Keratinocyte (primary cell): ENCODE results near the gene SMCO3. TPM values are rescaled to one million over a fixed set of nuclear protein-coding genes. Genes with fewer than 3 reads are reported as not detected.

ENCODE experiments used
- DNase-seq: peaks from one replicate; pipeline ENCODE4 v3.0.0-alpha.2; 2011; ENCODE audit warnings: low read depth, missing footprints, low spot score
- FAIRE-seq: peaks from 2 replicates; lab custom pipeline; 2011; peaks lifted over from hg19 to GRCh38; lab: Jason Lieb, UNC
- H2AFZ ChIP-seq: 2 replicates; pipeline ENCODE4 v1.6.0; 2012; ENCODE audit warnings: low read length, control low read depth, inconsistent platforms; ENCODE audit not compliant: control insufficient read depth
- H3K27ac ChIP-seq: 2 replicates; pipeline ENCODE4 v1.5.1; 2011; ENCODE audit warnings: low read length; ENCODE audit not compliant: control insufficient read depth, insufficient read depth
- H3K27me3 ChIP-seq: 3 replicates; pipeline ENCODE4 v1.6.0; 2011; ENCODE audit warnings: low read length; ENCODE audit not compliant: control insufficient read depth, insufficient read depth; ENCODE audit errors: extremely low read depth
- H3K36me3 ChIP-seq, 2 experiments: 2 replicates in 1 of 2; 3 replicates in 1 of 2; pipeline ENCODE4 v1.5.1; 2011; ENCODE audit warnings: low read length in 2 of 2, mild to moderate bottlenecking in 1 of 2; ENCODE audit not compliant: control insufficient read depth in 2 of 2, insufficient read depth in 2 of 2; ENCODE audit errors: extremely low read depth in 1 of 2
- H3K4me1 ChIP-seq: 3 replicates; pipeline ENCODE4 v1.5.1; 2011; ENCODE audit warnings: low read length; ENCODE audit not compliant: control insufficient read depth, insufficient read depth; ENCODE audit errors: extremely low read depth
- H3K4me2 ChIP-seq: 3 replicates; pipeline ENCODE4 v1.6.0; 2011; ENCODE audit warnings: low read depth, low read length; ENCODE audit not compliant: control insufficient read depth, insufficient read depth; ENCODE audit errors: extremely low read depth
- H3K4me3 ChIP-seq, 3 experiments: fragments of 200-600 bp in 1 of 3; sonication (generic) in 1 of 3; 2 replicates in 2 of 3; 3 replicates in 1 of 3; pipeline ENCODE4 v1.5.1; 2011 to 2016; ENCODE audit warnings: low read length in 3 of 3, mild to moderate bottlenecking in 3 of 3, control low read depth in 2 of 3, inconsistent platforms in 1 of 3, low read depth in 1 of 3, mixed read lengths in 1 of 3, mixed run types in 1 of 3, moderate library complexity in 1 of 3; ENCODE audit not compliant: control insufficient read depth in 2 of 3, insufficient read depth in 2 of 3; ENCODE audit errors: extremely low read depth in 1 of 3
- H3K79me2 ChIP-seq: 2 replicates; pipeline ENCODE4 v1.6.0; 2012; ENCODE audit warnings: low read length; ENCODE audit not compliant: control insufficient read depth, insufficient read depth
- H3K9ac ChIP-seq: 3 replicates; pipeline ENCODE4 v1.6.0; 2011; ENCODE audit warnings: low read length; ENCODE audit not compliant: control insufficient read depth, insufficient read depth; ENCODE audit errors: extremely low read depth
- H3K9me1 ChIP-seq: 3 replicates; pipeline ENCODE4 v1.6.0; 2011; ENCODE audit warnings: low read length; ENCODE audit not compliant: control insufficient read depth, insufficient read depth; ENCODE audit errors: extremely low read depth
- H3K9me3 ChIP-seq: 2 replicates; pipeline ENCODE4 v1.5.1; 2012; ENCODE audit warnings: low read depth, low read length; ENCODE audit not compliant: control insufficient read depth
- H4K20me1 ChIP-seq: 3 replicates; pipeline ENCODE4 v1.6.0; 2011; ENCODE audit warnings: low read length; ENCODE audit not compliant: control insufficient read depth, insufficient read depth; ENCODE audit errors: extremely low read depth
- CTCF ChIP-seq, 3 experiments: IDR thresholded peaks in 1 of 3; conservative IDR thresholded peaks in 1 of 3; optimal IDR thresholded peaks in 1 of 3; 2 replicates in 2 of 3; 3 replicates in 1 of 3; pipeline versions ENCODE3 to v1.5.1; 2011; ENCODE audit warnings: low read length in 3 of 3, mild to moderate bottlenecking in 3 of 3, moderate library complexity in 2 of 3, control low read depth in 1 of 3, inconsistent platforms in 1 of 3; ENCODE audit not compliant: insufficient read depth in 2 of 3; ENCODE audit errors: extremely low read depth in 1 of 3
- EZH2 ChIP-seq: IDR thresholded peaks from one replicate; pipeline ENCODE4 v1.6.1; 2012; ENCODE audit warnings: inconsistent platforms, mild to moderate bottlenecking, low read length, moderate library complexity
- dilution Hi-C: fragments of 300-500 bp; cut with MboI; formaldehyde crosslinking; loops from one replicate; pipeline ENCODE4 v1.7.0; 2020; ENCODE audit warnings: low sequenced_read_pairs; ENCODE audit not compliant: extremely low pct_ligation_motif_present
- polyA plus RNA-seq, 5 experiments: library from polyadenylated mRNA; depleted of rRNA in 3 of 5; stranded (reverse) in 3 of 5; stranded (forward) in 1 of 5; unstranded in 1 of 5; fragments of >200 nt; gene quantifications; 1 replicate in 1 of 5; 2 replicates in 3 of 5; 3 replicates in 1 of 5; pipeline versions ENCODE4 v1.2.1 to v1.2.3, GENCODE V29; 2011 to 2012; ENCODE audit warnings: missing spikeins in 2 of 5, low read depth in 1 of 5, low replicate concordance in 1 of 5

The SMCO3 gene
- polyA plus RNA-seq, 1 donor (not counting 4 experiments of a cell fraction or from before 2014, with no cell fraction given): not detected

- Histone ChIP-seq H3K9me3 (no peaks in the 10 kb centered on the region), H3K9ac (no peak overlapping the region), H3K79me2 (no peaks in the 10 kb centered on the region), H4K20me1 (no peaks in the 10 kb centered on the region), H3K4me1 (peaks cover 22% of the 10 kb centered on the region), H3K9me1 (no peaks in the 10 kb centered on the region), H3K27me3 (no peaks in the 10 kb centered on the region), H3K36me3 (no peaks in the 10 kb centered on the region), H2AFZ (peak overlapping the region; percentile 64), H3K4me2 (no peak overlapping the region), H3K4me3 (no peak overlapping the region), H3K27ac (no peak overlapping the region)
- TF ChIP-seq CTCF (optimal IDR thresholded peaks at IDR 0.05 in 1 of 3, IDR thresholded peaks at IDR 0.05 in 1 of 3, conservative IDR thresholded peaks at IDR 0.05 in 1 of 3; ENCODE audit: extremely low read depth in 1 of 3, insufficient read depth in 2 of 3, low read length in 3 of 3): peak in 2 of 3 experiments; percentile 56 to 58
- no peak for TF ChIP-seq EZH2
- dilution Hi-C loops: no loop called here
- DNase-seq (no peak), FAIRE-seq (no peak)
Observed at GRCh38 chr12:14845350-14845750, 31.4 kb upstream of the SMCO3 start.

- FAIRE-seq: no peak
- DNase-seq: no peak
- no peaks in the 10 kb centered on the region for H3K9me1 ChIP-seq
- no peaks in the 10 kb centered on the region for H3K79me2 ChIP-seq
- TF ChIP-seq CTCF (optimal IDR thresholded peaks at IDR 0.05 in 1 of 3, IDR thresholded peaks at IDR 0.05 in 1 of 3, conservative IDR thresholded peaks at IDR 0.05 in 1 of 3; ENCODE audit: extremely low read depth in 1 of 3, insufficient read depth in 2 of 3, low read length in 3 of 3): no peak
- no peak for TF ChIP-seq EZH2
- H3K36me3 ChIP-seq: no peaks in the 10 kb centered on the region
- H3K9ac ChIP-seq: no peak overlapping the region
- H3K4me3 ChIP-seq: no peak overlapping the region
- dilution Hi-C loops: no loop called here
- H2AFZ ChIP-seq: no peak overlapping the region
- H3K27me3 ChIP-seq: no peaks in the 10 kb centered on the region
- no peak overlapping the region for H3K4me2 ChIP-seq
- H3K9me3 ChIP-seq: no peaks in the 10 kb centered on the region
- no peaks in the 10 kb centered on the region for H4K20me1 ChIP-seq
- H3K4me1 ChIP-seq: peaks cover 13% of the 10 kb centered on the region
- no peak overlapping the region for H3K27ac ChIP-seq
Observed at GRCh38 chr12:14844401-14844800, 30.4 kb upstream of the SMCO3 start.
